HG03571 (cell line): Measurements from ENCODE around the gene TENM4.
"Not testable (repeated sequence)": the region's sequence is repeated elsewhere in the genome, so short reads cannot be mapped to it uniquely, and the experiment has no call there.

Experiments used
- ATAC-seq: cut with Tn5 transposase; IDR thresholded peaks from one replicate; pipeline ENCODE4 v1.9.1; 2021; ENCODE audit not compliant: unreplicated experiment

The TENM4 gene

DNA sequence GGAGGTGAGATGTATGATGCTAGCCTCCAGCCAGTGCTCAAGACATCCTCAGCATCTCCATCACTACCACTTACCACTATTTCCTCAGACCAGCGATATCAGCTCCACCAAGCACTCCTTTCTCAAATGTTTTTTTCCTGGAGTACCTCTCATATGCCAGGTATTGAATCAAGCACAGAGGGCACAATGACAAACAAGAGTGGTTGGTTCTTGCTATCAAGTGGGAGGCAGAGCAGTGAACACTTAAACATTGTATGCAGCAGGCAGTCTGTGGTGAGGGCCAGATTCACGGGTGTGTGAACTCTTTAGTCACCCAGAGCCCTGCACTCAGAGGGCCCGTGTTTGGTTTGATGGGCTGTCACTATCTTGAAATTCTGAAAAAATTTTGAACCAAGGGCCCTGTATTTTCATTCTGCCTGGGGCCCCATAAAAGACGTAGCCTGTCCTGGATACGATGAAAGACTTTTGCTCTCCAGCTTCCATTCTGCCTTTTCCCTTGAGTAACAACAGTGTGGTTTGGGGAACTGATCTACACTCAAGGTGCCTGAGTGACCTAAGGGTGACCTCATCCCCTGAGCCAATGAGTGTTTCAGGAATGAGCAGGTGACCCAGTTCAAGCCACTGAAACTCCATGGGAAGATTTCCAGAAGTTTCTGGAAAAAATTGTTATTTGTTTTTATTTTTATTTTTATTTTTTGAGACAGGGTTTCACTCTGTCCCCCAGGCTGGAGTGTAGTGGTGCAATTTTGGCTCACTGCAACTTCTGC is 517.8 kb downstream of the TENM4 start:
- ATAC-seq = no peak

GRCh38 chr11:78921509-78921908 is 519.3 kb downstream of the TENM4 start:
- no peak for ATAC-seq

GRCh38 chr11:78920329-78920728 is 520.5 kb downstream of the TENM4 start:
- no peak for ATAC-seq

DNA sequence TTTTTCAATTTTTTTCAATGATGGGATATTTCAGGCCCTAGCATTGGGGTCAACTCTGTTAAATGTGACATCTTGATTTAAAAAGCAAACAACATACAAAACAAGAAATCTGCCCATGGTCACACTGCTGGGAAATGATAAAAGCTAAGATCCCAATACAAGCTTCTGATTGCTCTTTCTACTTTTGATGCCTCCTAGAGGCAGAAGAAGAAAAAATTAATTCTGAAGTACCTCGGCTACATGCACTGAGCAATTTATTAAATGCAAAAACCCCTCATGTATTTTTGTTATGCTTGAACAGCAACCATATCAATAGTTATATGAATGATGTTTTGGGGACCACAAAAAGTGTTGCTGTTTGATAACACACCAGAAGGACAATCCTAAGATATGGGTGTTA is 524.1 kb downstream of the TENM4 start:
- ATAC-seq = no peak

DNA sequence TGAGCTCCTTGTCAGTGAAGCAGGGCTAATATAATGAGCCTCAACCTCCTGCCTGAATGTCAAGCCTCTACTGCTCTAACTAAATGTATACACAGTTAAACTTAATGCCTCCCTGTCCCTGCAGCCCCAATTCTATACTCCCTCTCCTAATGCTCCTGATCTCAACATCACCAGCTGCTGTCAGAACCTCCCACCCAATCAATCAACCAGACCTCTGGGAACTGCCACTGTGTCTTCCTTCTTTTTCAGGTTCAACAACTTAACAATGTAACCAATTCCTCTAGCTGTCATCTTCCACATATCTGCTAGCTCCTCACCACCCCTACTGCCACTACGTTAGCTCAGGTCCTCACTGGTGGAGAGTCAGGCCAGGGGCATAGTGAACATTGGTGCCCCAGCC is 526.3 kb downstream of the TENM4 start:
- ATAC-seq = no peak

DNA sequence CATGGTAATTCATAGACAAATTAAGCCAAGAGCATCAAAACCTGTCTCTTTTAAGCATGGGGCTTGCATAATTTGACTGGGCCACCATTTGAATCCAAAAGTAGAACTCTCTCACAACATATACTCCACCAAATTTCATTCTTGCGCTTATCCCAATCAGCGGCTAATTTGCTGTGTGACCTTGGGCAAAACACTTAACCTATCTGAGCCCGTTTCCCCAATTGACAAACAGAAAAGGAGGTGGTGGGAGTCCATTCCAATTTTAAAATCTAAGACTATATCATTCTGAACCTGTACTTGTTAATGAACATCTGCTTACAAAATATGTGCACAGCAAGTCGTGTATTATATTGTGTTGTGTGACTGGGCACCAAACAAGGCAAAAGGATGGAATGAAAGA is 528.1 kb downstream of the TENM4 start:
- no peak for ATAC-seq

DNA sequence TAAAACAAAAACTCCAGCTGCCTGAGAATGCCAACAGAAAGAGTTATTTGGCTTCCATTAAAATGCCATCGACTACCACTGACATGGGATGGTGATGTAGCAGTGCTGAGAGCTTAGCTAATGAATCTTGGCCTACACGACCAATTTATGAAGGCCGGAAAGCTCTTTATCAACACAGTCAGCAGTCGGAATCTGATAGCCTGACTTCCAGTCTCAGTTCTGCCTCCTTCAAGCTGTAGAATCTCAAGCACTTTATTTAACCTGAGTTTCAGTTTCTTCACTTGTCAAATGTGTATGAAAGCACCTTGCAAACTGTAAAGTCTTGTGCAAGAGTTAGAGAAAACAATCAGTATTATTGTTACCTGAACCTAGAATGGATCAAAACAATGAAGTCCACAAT is 530.5 kb downstream of the TENM4 start:
- no peak for ATAC-seq

DNA sequence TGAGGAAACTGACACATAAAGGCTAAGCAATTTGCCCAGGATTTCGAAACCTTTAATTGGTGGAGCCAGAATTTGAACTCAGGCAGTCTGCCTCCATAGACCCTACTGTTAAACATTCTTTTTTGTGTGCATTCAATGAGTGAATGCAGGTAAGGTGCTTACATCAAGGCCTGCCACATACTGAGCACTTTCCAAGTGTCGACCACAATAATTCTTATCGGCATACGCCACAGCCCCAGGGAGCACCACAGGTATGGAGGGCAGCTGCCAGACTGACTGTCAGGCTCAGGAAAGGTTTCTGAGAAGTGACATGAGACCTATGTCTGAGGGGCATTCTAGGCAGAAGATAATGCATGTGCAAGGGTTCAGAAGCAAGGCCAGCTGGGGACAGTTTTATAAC is 531.4 kb downstream of the TENM4 start:
- no peak for ATAC-seq

DNA sequence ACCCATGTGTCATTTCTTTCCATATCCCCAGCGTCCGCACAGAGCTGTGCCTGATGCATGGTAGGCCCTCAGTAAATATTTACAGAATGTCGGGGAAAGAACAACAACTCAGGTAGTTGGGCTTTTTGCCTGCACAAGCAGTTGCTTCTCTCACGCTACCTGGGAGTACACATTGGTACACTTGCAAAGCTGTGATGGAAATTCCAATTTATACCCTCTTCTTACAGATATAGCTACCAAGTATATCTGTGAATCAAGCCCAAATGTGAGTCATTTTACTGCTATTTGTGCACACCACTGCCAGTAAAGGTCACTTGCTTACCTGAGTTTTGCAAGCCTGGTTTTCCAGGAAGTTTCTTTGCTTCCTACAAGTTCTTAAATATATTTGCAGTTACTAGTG is 533.2 kb downstream of the TENM4 start:
- ATAC-seq = no peak

DNA sequence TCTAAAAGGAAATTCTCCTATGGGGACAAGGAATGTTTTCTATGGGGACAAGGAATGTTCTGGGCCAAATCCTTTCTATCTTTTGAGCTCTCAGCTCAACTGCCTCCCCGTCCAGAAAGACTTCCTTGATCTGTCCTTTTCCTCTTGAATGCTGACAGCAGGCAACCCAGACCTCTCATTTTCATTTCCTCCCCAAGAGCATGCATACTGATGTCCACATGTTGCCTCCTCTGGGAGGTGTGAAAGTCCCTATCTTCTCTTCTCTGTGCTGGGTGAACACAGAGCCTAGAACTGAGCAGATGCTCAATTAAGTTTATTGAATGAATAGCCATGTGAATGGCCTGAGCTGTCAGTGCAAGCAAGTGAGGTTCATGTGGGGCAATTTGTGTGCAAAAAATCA is 534.3 kb downstream of the TENM4 start:
- ATAC-seq = no peak

DNA sequence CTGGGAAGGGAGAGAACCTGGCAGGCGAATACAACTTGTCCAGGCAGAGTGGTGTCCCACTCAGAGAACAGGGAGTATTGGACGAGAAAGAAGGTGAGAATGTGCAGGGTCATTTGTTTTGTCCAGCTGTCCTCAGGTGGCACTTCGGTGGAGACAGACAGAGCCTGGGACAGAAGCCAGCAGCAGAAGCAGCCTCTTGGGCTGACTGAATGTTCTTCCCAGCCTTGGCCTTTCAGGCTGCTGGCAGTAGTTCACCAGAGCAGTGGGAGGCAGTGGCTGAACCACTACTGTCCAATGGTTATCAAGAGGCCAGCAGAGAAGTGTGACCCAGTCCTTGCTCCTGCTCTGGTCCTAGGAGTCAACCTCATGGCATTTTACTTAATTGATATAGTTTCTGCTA is 535.1 kb downstream of the TENM4 start:
- ATAC-seq = no peak

GRCh38 chr11:78902771-78903507 is 537.9 kb downstream of the TENM4 start:
- no peak for ATAC-seq

GRCh38 chr11:78901831-78902230 is 539.0 kb downstream of the TENM4 start:
- no peak for ATAC-seq

- no peak for ATAC-seq
Measured at GRCh38 chr11:78898266-78898775, 542.5 kb downstream of the TENM4 start.

- no peak for ATAC-seq
Measured at GRCh38 chr11:78893996-78894395, 546.8 kb downstream of the TENM4 start.

- no peak for ATAC-seq
Measured at GRCh38 chr11:78889698-78890097, 551.1 kb downstream of the TENM4 start.

GRCh38 chr11:78886616-78887015 is 554.2 kb downstream of the TENM4 start:
- ATAC-seq = no peak

DNA sequence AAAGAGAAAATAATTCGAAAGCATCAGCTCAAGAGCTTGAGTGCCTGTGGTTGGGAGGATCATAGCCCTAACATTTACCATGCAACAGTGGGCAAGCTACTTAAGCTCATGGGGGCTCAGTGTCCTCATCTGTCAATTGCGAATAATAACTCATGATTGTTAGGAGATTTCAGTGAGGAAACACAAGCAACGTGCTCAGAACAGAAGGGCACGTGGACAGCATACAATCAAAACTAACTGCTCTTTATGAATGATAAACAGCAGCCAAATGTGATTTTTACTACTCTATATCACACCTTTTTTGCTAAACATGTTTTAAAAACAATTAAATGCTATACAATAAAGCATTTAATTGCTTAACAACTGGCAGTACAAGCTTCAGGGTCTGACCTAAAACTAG is 556.1 kb downstream of the TENM4 start:
- no peak for ATAC-seq

DNA sequence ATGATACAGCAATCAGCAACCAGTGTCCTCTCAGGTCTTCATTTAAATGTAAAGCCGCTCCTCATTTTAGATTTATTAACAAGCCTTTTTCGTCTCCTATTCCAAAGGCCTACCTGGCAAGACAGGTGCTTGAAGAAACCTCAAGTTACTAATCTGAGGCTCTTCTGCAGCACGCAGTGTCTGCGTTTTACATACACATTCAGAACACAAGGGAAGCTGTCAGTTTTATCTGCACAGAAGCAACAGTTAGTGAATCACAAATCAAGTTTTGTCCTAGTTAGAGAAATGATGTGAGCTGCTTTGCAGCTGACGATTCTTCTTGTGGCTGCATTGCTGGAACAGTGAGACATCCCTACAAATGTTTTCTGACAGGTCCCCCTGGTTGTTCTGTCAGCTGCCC is 557.3 kb downstream of the TENM4 start:
- ATAC-seq = no peak

GRCh38 chr11:78879094-78879980 is 561.5 kb downstream of the TENM4 start:
- ATAC-seq = not testable (repeated sequence)

DNA sequence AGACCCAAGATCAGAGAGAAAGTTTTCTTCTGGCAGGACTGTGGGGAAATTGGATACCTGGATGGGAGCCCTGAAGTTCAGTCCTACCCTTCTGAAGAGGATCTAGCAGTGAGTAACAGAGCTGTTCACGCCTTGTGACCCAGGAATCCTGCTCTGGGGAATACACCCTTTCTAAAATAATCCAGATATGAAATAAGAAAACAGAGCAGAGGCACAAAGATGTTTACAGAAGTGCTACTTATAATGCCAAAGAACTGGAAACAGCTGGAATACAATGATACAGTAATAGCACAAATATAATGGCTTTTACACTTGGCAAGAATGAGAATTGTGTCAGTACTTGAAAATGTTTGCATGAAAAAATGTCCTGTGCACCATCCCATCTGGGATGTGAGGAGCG is 562.2 kb downstream of the TENM4 start:
- ATAC-seq = no peak
